Measurements from ENCODE around the gene DYNC1H1. TPM values are rescaled to one million over a fixed set of nuclear protein-coding genes. Genes with fewer than 3 reads are reported as not detected.
"Not testable (repeated sequence)": the region's sequence is repeated elsewhere in the genome, so short reads cannot be mapped to it uniquely, and the experiment has no call there.

The DYNC1H1 gene
- total and polyA plus RNA-seq, 2 experiments from 2014 or later: 141 to 405 TPM

DNA sequence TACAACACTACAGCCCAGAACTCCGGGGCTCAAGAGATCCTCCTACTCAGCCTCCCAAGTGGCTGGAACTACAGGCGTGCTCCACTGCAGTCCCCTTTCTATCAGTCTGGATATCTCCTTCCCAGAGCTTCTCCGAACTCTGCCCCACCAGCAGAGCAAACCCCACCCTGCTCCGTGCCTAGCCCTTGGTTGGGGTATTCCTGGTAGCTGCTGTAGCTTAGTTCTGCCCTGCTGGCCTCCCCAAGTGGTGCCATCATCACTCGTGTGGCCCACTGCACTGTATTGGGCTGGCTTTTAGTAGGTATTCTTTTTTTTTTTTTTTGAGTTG lies 113.0 kb downstream of the DYNC1H1 start:
- peaks cover 6% of the 10 kb centered on the region for H3K79me2 ChIP-seq
- H3K36me3 ChIP-seq (replicated peaks; ENCODE audit: insufficient read depth, low read depth): peaks cover 6% of the 10 kb centered on the region
- no peak overlapping the region for H3K4me3 ChIP-seq
- TF ChIP-seq EZH2phosphoT487 (IDR thresholded peaks at IDR 0.05; ENCODE audit: low read depth, severe bottlenecking, unreplicated experiment): no peak
- TF ChIP-seq, protein P1, sequence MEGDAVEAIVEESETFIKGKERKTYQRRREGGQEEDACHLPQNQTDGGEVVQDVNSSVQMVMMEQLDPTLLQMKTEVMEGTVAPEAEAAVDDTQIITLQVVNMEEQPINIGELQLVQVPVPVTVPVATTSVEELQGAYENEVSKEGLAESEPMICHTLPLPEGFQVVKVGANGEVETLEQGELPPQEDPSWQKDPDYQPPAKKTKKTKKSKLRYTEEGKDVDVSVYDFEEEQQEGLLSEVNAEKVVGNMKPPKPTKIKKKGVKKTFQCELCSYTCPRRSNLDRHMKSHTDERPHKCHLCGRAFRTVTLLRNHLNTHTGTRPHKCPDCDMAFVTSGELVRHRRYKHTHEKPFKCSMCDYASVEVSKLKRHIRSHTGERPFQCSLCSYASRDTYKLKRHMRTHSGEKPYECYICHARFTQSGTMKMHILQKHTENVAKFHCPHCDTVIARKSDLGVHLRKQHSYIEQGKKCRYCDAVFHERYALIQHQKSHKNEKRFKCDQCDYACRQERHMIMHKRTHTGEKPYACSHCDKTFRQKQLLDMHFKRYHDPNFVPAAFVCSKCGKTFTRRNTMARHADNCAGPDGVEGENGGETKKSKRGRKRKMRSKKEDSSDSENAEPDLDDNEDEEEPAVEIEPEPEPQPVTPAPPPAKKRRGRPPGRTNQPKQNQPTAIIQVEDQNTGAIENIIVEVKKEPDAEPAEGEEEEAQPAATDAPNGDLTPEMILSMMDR (IDR thresholded peaks at IDR 0.05; ENCODE audit: poor library complexity): no peak
- no peak for TF ChIP-seq EZH2 (IDR thresholded peaks at IDR 0.05; ENCODE audit: borderline replicate concordance)
- no peak overlapping the region for H3K4me2 ChIP-seq
- no peaks in the 10 kb centered on the region for H3K9me3 ChIP-seq (ENCODE audit: low read depth)
- no peaks in the 10 kb centered on the region for H3K4me1 ChIP-seq (ENCODE audit: insufficient read depth)
- H2AFZ ChIP-seq: no peak overlapping the region
- no peaks in the 10 kb centered on the region for H3K27me3 ChIP-seq
- H3K9me2 ChIP-seq (replicated peaks; ENCODE audit: insufficient read depth): no peaks in the 10 kb centered on the region
- H3K27ac ChIP-seq: no peak overlapping the region
- H4K20me1 ChIP-seq (ENCODE audit: insufficient read depth, poor library complexity, severe bottlenecking): peaks cover 9% of the 10 kb centered on the region
- 92% methylated on average over 5 of the region's 5 CpGs for WGBS (ENCODE audit: low lambda C conversion rate, missing lambda C conversion rate)
- DNase-seq (ENCODE audit: low spot score): no peak

DNA sequence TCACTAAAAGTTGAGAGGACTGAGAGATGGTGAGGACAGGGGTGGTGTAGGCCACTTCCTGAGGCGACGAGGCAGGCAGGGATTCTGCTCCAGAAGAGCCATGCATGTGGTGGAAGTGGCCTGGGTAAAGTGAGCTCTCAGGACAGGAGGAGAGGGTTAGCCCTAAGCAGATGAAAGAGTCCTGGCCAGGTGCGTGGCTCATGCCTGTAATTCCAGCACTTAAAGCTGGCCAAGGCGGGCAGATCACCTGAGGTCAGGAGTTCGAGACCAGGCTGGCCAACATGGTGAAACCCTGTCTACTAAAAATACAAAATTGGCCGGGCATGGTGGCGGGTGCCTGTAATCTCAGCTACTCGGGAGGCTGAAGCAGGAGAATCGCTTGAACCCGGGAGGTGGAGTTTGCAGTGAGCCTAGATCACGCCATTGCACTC lies 114.0 kb downstream of the DYNC1H1 start:
- Histone ChIP-seq H4K20me1 (ENCODE audit: insufficient read depth, poor library complexity, severe bottlenecking) (peaks cover 19% of the 10 kb centered on the region), H3K79me2 (peaks cover 14% of the 10 kb centered on the region)
- H2AFZ ChIP-seq; H3K9me3 ChIP-seq (ENCODE audit: low read depth); H3K27me3 ChIP-seq; H3K4me3 ChIP-seq; H3K4me1 ChIP-seq (ENCODE audit: insufficient read depth); H3K36me3 ChIP-seq (replicated peaks; ENCODE audit: insufficient read depth, low read depth); H3K27ac ChIP-seq; H3K9me2 ChIP-seq (replicated peaks; ENCODE audit: insufficient read depth); DNase-seq (ENCODE audit: low spot score); H3K4me2 ChIP-seq: not testable (repeated sequence)
- 97% methylated on average over 11 of the region's 11 CpGs for WGBS (ENCODE audit: low lambda C conversion rate, missing lambda C conversion rate)

DNA sequence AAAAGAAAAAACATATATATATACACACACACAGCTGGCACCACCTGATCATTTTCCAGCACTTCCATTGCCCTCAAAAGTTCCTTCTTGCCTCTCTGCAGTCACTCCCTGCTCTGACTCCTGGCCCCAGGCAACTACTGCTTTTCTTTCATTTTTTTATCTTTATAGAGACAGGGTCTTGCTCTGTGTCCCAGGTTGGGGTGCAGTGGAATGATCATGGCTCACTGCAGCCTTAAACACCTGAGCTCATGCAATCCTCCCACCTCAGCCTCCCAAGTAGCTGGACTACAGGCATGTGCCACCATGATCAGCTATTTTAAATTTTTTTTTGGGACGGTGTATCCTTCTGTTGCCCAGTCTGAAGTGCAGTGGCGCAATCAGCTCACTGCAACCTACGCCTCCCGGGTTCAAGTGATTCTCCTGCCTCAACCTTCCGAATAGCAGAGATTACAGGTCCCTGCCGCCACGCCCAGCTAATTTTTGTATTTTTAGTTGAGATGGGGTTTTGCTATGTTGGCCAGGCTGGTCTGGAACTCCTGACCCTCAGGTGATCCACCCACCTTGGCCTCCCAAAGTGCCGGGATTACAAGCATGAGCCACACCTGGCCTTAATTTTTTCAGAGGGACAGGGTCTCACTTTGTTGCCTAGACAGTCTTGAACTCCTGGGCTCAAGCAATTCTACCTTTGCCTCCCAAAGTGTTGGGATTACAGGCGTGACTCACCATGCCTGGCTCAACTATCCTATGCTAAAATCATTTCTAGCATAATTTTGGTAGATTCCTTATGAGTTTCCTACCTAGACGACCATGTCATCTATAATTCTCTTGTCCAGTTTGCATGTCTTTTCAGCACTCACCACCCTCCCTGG lies 114.7 kb downstream of the DYNC1H1 start:
- Histone ChIP-seq H3K27me3 (no peaks in the 10 kb centered on the region), H3K9me2 (replicated peaks; ENCODE audit: insufficient read depth) (no peaks in the 10 kb centered on the region), H3K27ac (no peak overlapping the region), H3K4me1 (ENCODE audit: insufficient read depth) (peaks cover 7% of the 10 kb centered on the region), H3K4me3 (no peak overlapping the region), H2AFZ (no peak overlapping the region), H4K20me1 (ENCODE audit: insufficient read depth, poor library complexity, severe bottlenecking) (peaks cover 26% of the 10 kb centered on the region), H3K4me2 (no peak overlapping the region), H3K36me3 (replicated peaks; ENCODE audit: insufficient read depth, low read depth) (peaks cover 6% of the 10 kb centered on the region), H3K79me2 (peaks cover 19% of the 10 kb centered on the region), H3K9me3 (ENCODE audit: low read depth) (no peaks in the 10 kb centered on the region)
- TF ChIP-seq, protein P1 (IDR thresholded peaks at IDR 0.05; ENCODE audit: poor library complexity): no peak
- TF ChIP-seq EZH2phosphoT487 (IDR thresholded peaks at IDR 0.05; ENCODE audit: low read depth, severe bottlenecking, unreplicated experiment) (no peak), EZH2 (IDR thresholded peaks at IDR 0.05; ENCODE audit: borderline replicate concordance) (no peak)
- 96% methylated on average over 10 of the region's 10 CpGs for WGBS (ENCODE audit: low lambda C conversion rate, missing lambda C conversion rate)
- DNase-seq (ENCODE audit: low spot score): no peak

DNA sequence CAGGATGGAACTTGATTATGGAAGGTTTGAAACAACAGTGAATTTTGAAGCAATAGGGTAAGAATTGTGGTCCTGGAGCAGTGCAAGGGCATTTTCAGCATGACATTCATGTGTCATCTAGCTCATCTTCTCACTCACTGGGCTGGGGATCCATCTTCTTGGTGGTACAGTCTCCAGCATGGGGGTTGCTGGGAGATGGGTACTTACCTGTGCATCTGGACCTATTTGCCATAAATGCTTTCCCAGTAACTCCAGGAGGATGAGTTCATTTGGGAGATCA lies 115.3 kb downstream of the DYNC1H1 start:
- Histone ChIP-seq H3K79me2 (peaks cover 25% of the 10 kb centered on the region), H3K36me3 (replicated peaks; ENCODE audit: insufficient read depth, low read depth) (peaks cover 6% of the 10 kb centered on the region), H3K4me3 (no peak overlapping the region), H3K9me2 (replicated peaks; ENCODE audit: insufficient read depth) (no peaks in the 10 kb centered on the region), H3K9me3 (ENCODE audit: low read depth) (no peaks in the 10 kb centered on the region), H3K27ac (no peak overlapping the region), H3K4me1 (ENCODE audit: insufficient read depth) (peaks cover 13% of the 10 kb centered on the region), H3K27me3 (no peaks in the 10 kb centered on the region), H2AFZ (no peak overlapping the region), H4K20me1 (ENCODE audit: insufficient read depth, poor library complexity, severe bottlenecking) (peaks cover 32% of the 10 kb centered on the region), H3K4me2 (no peak overlapping the region)
- no peak for TF ChIP-seq EZH2phosphoT487 (IDR thresholded peaks at IDR 0.05; ENCODE audit: low read depth, severe bottlenecking, unreplicated experiment)
- no peak for TF ChIP-seq EZH2 (IDR thresholded peaks at IDR 0.05; ENCODE audit: borderline replicate concordance)
- TF ChIP-seq, protein P1 (IDR thresholded peaks at IDR 0.05; ENCODE audit: poor library complexity): no peak
- no peak for DNase-seq (ENCODE audit: low spot score)

All from hepatocyte (in vitro differentiated cells).